Tibial nerve (tissue), 4 donors: Measurements from ENCODE around the gene IER2. TPM values are rescaled to one million over a fixed set of nuclear protein-coding genes. Genes with fewer than 3 reads are reported as not detected.

Experiments used
- DNase-seq, 2 donors: peaks; one replicate each; pipeline ENCODE4 v3.0.0-alpha.2; 2019; ENCODE audit warnings: low spot score in 2 of 2
- H3K27ac ChIP-seq, 4 donors: fragments of 200-600 bp; sonication (generic) in 3 of 4; one replicate each; pipeline ENCODE4 v1.5.1; 2017 to 2019; ENCODE audit warnings: mild to moderate bottlenecking in 1 of 4
- H3K27me3 ChIP-seq, 2 donors: fragments of 200-600 bp; sonication (generic) in 1 of 2; one replicate each; pipeline versions ENCODE4 v1.5.1 to v1.6.0; 2017 to 2019
- H3K36me3 ChIP-seq, 3 donors: fragments of 200-600 bp; sonication (generic); one replicate each; pipeline ENCODE4 v1.5.1; 2018 to 2019
- H3K4me1 ChIP-seq, 4 donors: fragments of 200-600 bp; sonication (generic) in 3 of 4; one replicate each; pipeline ENCODE4 v1.5.1; 2017 to 2019
- H3K4me3 ChIP-seq, 4 donors: fragments of 200-600 bp; sonication (generic) in 3 of 4; one replicate each; pipeline ENCODE4 v1.5.1; 2017 to 2019; ENCODE audit warnings: mild to moderate bottlenecking in 1 of 4, moderate library complexity in 1 of 4
- H3K9me3 ChIP-seq, 4 donors: fragments of 200-600 bp; sonication (generic) in 3 of 4; one replicate each; pipeline ENCODE4 v1.5.1; 2017 to 2019
- EP300 ChIP-seq, 2 donors: sonication (generic); formaldehyde crosslinking; IDR thresholded peaks; one replicate each; pipeline ENCODE4 v1.6.1; 2017; ENCODE audit warnings: antibody characterized with exemption in 2 of 2, mild to moderate bottlenecking in 1 of 2
- POLR2A ChIP-seq, 2 donors: fragments of 450-650 bp; IDR thresholded peaks; one replicate each; pipeline ENCODE4 v1.6.1; 2017; ENCODE audit warnings: antibody characterized with exemption in 2 of 2, mild to moderate bottlenecking in 2 of 2, moderate library complexity in 2 of 2
- WGBS, 2 donors: methylation state at CpG; one replicate each; pipeline ENCODE4 v1.1.5; 2018; 5-methylcytosine and 5-hydroxymethylcytosine counted together
- total RNA-seq, 4 donors: library from RNA; depleted of rRNA; stranded (reverse); fragments of >200 nt; gene quantifications; one replicate each; pipeline ENCODE4 v1.1.0, GENCODE V29; 2016
- TF ChIP-seq, protein P1 (sequence below), 5 experiments: fragments of 200-600 bp in 3 of 5; fragments of 450-650 bp in 2 of 5; sonication (generic) in 3 of 5; IDR thresholded peaks; one replicate each; pipeline ENCODE4 v1.5.1; 2016 to 2019; ENCODE audit warnings: antibody characterized with exemption in 5 of 5, mild to moderate bottlenecking in 3 of 5, moderate library complexity in 2 of 5

IER2 gene
- total RNA-seq, 4 donors from 2014 or later = 37.3 to 77.4 (median 58.3) TPM

GRCh38 chr19:13122980-13123957, 26.9 kb upstream of the IER2 start:
- 82 to 85% methylated on average over 20 of the region's 20 CpGs for WGBS, 2 donors
- no peak for TF ChIP-seq EP300 (IDR thresholded peaks at IDR 0.05)
- TF ChIP-seq POLR2A (IDR thresholded peaks at IDR 0.05) = no peak
- TF ChIP-seq, protein P1, sequence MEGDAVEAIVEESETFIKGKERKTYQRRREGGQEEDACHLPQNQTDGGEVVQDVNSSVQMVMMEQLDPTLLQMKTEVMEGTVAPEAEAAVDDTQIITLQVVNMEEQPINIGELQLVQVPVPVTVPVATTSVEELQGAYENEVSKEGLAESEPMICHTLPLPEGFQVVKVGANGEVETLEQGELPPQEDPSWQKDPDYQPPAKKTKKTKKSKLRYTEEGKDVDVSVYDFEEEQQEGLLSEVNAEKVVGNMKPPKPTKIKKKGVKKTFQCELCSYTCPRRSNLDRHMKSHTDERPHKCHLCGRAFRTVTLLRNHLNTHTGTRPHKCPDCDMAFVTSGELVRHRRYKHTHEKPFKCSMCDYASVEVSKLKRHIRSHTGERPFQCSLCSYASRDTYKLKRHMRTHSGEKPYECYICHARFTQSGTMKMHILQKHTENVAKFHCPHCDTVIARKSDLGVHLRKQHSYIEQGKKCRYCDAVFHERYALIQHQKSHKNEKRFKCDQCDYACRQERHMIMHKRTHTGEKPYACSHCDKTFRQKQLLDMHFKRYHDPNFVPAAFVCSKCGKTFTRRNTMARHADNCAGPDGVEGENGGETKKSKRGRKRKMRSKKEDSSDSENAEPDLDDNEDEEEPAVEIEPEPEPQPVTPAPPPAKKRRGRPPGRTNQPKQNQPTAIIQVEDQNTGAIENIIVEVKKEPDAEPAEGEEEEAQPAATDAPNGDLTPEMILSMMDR (IDR thresholded peaks at IDR 0.05) = no peak
- DNase-seq = no peak

DNA sequence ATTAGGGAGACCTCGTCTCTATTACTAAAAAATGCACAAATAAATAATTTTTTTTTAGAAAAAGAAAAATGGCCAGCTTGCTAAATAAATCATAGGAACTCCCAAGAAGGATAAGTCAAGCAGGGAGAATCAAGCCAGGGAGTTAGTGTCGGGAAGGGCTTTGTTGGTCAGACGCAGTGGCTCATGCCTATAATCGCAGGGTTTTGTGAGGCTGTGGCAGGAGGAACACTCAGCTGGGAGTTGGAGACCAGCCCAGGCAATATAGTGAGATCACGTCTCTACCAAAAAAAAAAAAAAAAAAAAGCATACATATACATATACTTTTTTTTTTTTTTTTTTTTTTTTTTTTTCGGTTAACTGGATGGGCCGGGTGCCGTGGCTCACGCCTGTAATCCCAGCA, 23.2 kb upstream of the IER2 start:
- Histone ChIP-seq H3K4me3 (no peak overlapping the region), H3K4me1 (peaks cover 0 to 11% (median 0%) of the 10 kb centered on the region in 4 donors), H3K36me3 (peaks cover 0 to 10% (median 0%) of the 10 kb centered on the region in 3 donors), H3K27me3 (no peaks in the 10 kb centered on the region), H3K9me3 (no peaks in the 10 kb centered on the region), H3K27ac (no peak overlapping the region)
- DNase-seq = no peak
- no peak for TF ChIP-seq POLR2A (IDR thresholded peaks at IDR 0.05)
- TF ChIP-seq, protein P1 (IDR thresholded peaks at IDR 0.05) = no peak
- TF ChIP-seq EP300 (IDR thresholded peaks at IDR 0.05) = no peak
- WGBS, 2 donors = 83 to 91% methylated on average over 9 of the region's 9 CpGs

More at GRCh38 chr19:13122980-13123957, 26.9 kb upstream of the IER2 start:
- Histone ChIP-seq H3K27ac (no peak overlapping the region), H3K36me3 (peaks cover 0 to 14% (median 0%) of the 10 kb centered on the region in 3 donors), H3K4me1 (peaks cover 0 to 42% (median 12%) of the 10 kb centered on the region in 4 donors), H3K27me3 (no peaks in the 10 kb centered on the region), H3K9me3 (no peaks in the 10 kb centered on the region), H3K4me3 (no peak overlapping the region)

- no peak for TF ChIP-seq POLR2A (IDR thresholded peaks at IDR 0.05)
- TF ChIP-seq, protein P1 (IDR thresholded peaks at IDR 0.05) = no peak
- no peak for TF ChIP-seq EP300 (IDR thresholded peaks at IDR 0.05)
- Histone ChIP-seq H3K4me3 (no peak overlapping the region), H3K27ac (no peak overlapping the region), H3K27me3 (no peaks in the 10 kb centered on the region), H3K9me3 (no peaks in the 10 kb centered on the region), H3K4me1 (peaks cover 0 to 5% (median 0%) of the 10 kb centered on the region in 4 donors), H3K36me3 (peaks cover 0 to 8% (median 0%) of the 10 kb centered on the region in 3 donors)
- WGBS, 2 donors = 77 to 90% methylated on average over 5 to 6 of the region's 6 CpGs
- no peak for DNase-seq
Observed at GRCh38 chr19:13127811-13128575, 22.2 kb upstream of the IER2 start.

DNA sequence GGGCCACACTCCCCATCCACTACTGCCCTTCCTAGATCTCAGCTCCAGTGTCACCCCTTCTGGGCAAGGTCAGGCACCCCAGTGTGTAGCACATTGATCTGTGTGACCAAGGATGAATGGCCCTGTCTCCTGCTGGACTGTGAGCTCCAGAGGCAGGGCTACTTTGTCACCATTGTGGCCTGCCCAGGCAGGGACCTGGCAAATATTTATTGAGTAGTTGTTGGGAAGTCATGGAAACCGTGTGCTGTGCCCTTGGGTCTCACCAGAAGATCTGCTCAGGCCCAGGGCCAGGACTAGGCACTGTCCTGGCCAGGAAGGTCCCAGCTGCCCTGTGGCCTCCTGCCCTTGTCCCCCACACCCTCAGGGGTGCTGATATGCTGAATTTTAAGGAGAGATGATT, 21.6 kb upstream of the IER2 start:
- DNase-seq = no peak
- TF ChIP-seq, protein P1 (IDR thresholded peaks at IDR 0.05) = no peak
- TF ChIP-seq EP300 (IDR thresholded peaks at IDR 0.05) (no peak), POLR2A (IDR thresholded peaks at IDR 0.05) (no peak)
- H3K36me3 ChIP-seq = peaks cover 0 to 8% (median 0%) of the 10 kb centered on the region in 3 donors
- no peaks in the 10 kb centered on the region for H3K27me3 ChIP-seq
- 43 to 80% methylated on average over 1 of the region's 1 CpG for WGBS, 2 donors
- H3K27ac ChIP-seq = no peak overlapping the region
- H3K4me1 ChIP-seq = peaks cover 0 to 5% (median 0%) of the 10 kb centered on the region in 4 donors
- no peak overlapping the region for H3K4me3 ChIP-seq
- H3K9me3 ChIP-seq = no peaks in the 10 kb centered on the region
